PFSK-1 (cell line): ENCODE results near the gene DIS3.

Experiments used
- FOXP2 ChIP-seq: optimal IDR thresholded peaks from 2 replicates; pipeline ENCODE3; 2011; ENCODE audit warnings: borderline replicate concordance, control low read depth, inconsistent platforms; ENCODE audit not compliant: insufficient read depth; ENCODE audit errors: extremely low read length, extremely low read depth
- POLR2AphosphoS5 ChIP-seq: IDR thresholded peaks from 2 replicates; pipeline ENCODE4 v1.6.1; 2012; ENCODE audit warnings: low read depth, mild to moderate bottlenecking, control low read depth, low read length, moderate library complexity
- SIN3A ChIP-seq: IDR thresholded peaks from 2 replicates; pipeline ENCODE4 v1.6.1; 2012; ENCODE audit warnings: mild to moderate bottlenecking, low read length, moderate library complexity, borderline replicate concordance; ENCODE audit not compliant: insufficient read depth
- TAF1 ChIP-seq: IDR thresholded peaks from 2 replicates; pipeline ENCODE4 v1.6.1; 2012; ENCODE audit warnings: low read length, control low read depth, borderline replicate concordance; ENCODE audit not compliant: insufficient read depth
- TF ChIP-seq, protein P1 (sequence below), 2 experiments: IDR thresholded peaks; 2 replicates each; pipeline versions ENCODE4 v1.6.1 to v1.8.0; 2011 to 2012; ENCODE audit warnings: low read depth in 2 of 2, low read length in 2 of 2, control low read depth in 1 of 2, inconsistent platforms in 1 of 2, mild to moderate bottlenecking in 1 of 2, moderate library complexity in 1 of 2; ENCODE audit not compliant: insufficient read depth in 1 of 2

DIS3 gene

DNA sequence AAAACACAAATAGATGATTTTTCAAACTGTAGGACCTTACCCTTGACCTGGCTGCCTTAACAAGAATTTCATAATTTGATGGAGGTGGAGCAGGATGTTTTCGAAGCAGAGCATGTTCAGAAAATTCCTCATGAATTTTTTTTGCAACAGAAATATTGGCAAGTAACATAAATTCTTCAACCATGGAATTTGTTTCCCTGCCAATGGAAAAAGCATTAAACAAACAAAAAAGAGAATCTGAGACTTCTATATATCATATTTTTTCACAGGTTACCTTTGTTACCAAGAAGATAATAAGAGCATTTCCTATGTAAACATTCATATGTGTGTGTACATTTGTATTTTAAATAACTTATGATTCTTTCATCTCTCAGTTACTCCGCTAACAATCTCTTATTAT, 18.3 kb downstream of the DIS3 start:
- TF ChIP-seq, protein P1, sequence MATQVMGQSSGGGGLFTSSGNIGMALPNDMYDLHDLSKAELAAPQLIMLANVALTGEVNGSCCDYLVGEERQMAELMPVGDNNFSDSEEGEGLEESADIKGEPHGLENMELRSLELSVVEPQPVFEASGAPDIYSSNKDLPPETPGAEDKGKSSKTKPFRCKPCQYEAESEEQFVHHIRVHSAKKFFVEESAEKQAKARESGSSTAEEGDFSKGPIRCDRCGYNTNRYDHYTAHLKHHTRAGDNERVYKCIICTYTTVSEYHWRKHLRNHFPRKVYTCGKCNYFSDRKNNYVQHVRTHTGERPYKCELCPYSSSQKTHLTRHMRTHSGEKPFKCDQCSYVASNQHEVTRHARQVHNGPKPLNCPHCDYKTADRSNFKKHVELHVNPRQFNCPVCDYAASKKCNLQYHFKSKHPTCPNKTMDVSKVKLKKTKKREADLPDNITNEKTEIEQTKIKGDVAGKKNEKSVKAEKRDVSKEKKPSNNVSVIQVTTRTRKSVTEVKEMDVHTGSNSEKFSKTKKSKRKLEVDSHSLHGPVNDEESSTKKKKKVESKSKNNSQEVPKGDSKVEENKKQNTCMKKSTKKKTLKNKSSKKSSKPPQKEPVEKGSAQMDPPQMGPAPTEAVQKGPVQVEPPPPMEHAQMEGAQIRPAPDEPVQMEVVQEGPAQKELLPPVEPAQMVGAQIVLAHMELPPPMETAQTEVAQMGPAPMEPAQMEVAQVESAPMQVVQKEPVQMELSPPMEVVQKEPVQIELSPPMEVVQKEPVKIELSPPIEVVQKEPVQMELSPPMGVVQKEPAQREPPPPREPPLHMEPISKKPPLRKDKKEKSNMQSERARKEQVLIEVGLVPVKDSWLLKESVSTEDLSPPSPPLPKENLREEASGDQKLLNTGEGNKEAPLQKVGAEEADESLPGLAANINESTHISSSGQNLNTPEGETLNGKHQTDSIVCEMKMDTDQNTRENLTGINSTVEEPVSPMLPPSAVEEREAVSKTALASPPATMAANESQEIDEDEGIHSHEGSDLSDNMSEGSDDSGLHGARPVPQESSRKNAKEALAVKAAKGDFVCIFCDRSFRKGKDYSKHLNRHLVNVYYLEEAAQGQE (IDR thresholded peaks at IDR 0.05; ENCODE audit: insufficient read depth in 1 of 2, low read depth in 2 of 2, low read length in 2 of 2): no peak
- TF ChIP-seq SIN3A (no peak), FOXP2 (no peak), TAF1 (no peak), POLR2AphosphoS5 (no peak)

DNA sequence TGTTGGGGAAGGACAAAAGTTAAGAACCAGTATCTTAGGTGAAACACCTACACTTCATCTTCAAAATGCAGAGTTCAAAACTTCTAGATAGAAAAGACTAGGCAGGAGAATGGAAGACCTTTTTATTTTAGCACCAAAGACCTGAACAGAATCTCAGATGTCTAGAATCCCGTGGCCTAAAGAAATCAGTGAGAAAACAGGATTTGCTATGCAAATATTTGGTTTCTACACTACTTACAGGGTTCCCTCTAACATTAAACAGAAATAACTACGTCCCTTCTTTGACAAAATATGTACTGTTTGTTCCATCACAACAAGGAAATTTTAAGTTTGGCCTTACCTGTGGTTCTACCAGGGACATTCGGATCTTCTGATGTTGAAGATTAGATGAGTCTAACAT, 21.5 kb downstream of the DIS3 start:
- TF ChIP-seq SIN3A (no peak), TAF1 (no peak)
- TF ChIP-seq, protein P1 (IDR thresholded peaks at IDR 0.05; ENCODE audit: insufficient read depth in 1 of 2, low read depth in 2 of 2, low read length in 2 of 2): no peak

DNA sequence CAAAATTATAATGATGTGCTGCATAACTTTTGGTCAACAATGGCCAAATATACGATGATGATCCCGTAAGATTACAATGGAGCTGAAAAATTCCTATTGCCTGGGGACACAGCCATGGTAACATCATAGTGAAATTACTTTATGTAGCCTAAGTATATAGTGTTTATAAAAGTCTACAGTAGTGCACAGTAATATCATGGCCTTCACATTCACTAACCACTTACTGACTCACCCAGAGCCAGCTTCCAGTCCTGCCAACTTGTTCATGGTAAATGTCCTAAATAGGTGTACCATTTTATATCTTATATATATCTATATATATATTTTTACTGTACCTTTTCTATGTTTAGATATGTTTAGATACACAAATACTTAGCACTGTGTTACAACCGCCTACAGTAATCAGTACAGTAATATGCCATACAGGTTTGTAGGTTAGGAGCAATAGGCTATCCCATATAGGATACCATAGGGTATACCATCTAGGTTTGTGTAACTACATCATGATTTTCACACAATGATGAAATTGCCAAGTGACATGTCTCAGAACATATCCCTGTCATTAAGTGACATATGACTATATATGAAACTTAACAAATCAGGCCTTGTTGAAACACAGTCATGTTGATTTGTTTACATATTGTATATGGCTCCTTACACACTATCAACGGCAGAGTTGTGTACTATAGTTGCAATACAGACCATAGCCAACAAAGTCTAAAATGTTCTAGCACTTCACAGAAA, 23.7 kb downstream of the DIS3 start:
- TF ChIP-seq POLR2AphosphoS5: no peak
- no peak for TF ChIP-seq TAF1
- no peak for TF ChIP-seq FOXP2
- TF ChIP-seq, protein P1 (IDR thresholded peaks at IDR 0.05; ENCODE audit: insufficient read depth in 1 of 2, low read depth in 2 of 2, low read length in 2 of 2): no peak

DNA sequence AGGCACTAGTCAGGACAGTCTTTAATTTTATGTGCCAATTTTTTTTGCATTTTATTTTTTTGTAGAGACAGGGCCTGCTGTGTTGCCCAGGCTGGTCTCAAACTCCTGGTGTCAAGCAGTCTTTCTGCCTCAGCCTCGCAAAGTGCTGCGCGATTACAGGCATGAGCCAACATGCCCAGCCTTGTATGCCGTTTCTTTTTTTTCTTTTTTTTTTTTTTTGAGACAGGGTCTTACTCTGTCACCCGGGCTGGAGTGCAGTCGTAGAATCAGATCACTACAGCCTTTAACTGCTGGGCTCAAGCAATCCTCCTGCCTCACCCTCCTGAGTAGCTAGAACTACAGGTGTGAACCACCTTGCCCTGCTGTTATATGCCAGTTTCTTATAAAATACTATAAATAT, 27.6 kb downstream of the DIS3 start:
- TF ChIP-seq SIN3A: no peak
- no peak for TF ChIP-seq TAF1
- no peak for TF ChIP-seq POLR2AphosphoS5

DNA sequence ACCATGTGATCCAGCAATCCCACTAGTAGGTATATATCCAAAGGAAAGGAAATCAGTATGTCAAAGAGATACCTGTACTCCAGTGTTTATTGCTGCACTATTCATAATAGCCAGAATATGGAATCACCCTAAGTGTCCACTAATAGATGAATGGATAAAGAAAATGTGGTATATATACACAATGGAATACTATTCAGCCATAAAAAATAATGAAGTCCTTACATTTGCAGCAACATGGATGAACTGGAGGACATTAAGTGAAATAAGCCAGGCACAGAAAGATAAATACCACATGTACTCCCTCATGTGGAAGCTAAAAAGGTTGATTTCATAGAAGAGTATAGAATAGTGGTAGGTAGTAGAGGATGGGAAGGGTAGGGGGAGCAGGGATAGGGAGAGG, 30.5 kb downstream of the DIS3 start:
- TF ChIP-seq FOXP2 (no peak), SIN3A (no peak), TAF1 (no peak), POLR2AphosphoS5 (no peak)
- TF ChIP-seq, protein P1 (IDR thresholded peaks at IDR 0.05; ENCODE audit: insufficient read depth in 1 of 2, low read depth in 2 of 2, low read length in 2 of 2): no peak
